Activated CD4-positive, alpha-beta T cell treated with anti-CD3 and anti-CD28 coated beads, Interleukin-2, Interleukin-6, amounts not matched to agents 100 ng/mL and 50 ng/mL, durations not matched to agents 16 hours and 8 hours (primary cell): Measurements from ENCODE around the gene MARCHF11.

Experiments used
- DNase-seq: peaks from one replicate; pipeline ENCODE4 v3.0.0-alpha.2; 2020

MARCHF11 gene

DNA sequence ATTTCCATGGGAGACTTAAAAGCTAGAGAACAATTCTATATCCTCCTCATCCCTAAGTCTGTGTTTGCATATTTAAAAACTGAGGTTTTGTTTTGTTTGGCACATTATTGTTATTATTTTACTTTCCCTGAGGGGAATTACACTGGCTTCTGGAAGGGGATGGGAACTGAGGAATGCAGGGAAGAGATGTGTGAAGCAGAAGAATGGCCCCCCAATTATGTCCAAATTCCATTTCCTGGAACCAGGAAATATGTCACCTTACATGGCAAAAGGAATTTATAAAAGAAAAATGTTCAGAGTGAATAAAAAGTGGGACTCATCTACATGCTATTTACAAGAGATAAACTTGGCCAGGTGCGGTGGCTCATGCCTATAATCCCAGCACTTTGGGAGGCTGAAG lies 129.8 kb downstream of the MARCHF11 start:
- no peak for DNase-seq

DNA sequence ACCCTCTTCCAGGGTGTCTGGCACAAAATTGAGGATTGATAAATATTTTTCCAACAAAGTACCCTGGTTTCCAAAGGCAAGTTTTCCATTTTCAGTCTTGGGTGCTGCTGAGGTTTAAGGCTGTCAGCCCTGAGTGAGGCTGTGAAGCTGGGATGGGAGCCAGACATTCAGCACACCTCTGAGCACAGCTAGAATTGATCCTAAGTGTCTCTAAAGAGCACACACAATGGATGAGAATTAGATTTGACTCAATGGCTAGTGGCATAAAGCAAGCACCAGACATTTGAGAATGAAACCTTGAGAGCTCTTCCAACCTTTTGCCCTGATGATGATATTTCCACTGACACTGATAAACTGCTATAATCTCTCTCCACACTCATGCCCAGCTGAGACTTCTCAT lies 131.5 kb downstream of the MARCHF11 start:
- no peak for DNase-seq

DNA sequence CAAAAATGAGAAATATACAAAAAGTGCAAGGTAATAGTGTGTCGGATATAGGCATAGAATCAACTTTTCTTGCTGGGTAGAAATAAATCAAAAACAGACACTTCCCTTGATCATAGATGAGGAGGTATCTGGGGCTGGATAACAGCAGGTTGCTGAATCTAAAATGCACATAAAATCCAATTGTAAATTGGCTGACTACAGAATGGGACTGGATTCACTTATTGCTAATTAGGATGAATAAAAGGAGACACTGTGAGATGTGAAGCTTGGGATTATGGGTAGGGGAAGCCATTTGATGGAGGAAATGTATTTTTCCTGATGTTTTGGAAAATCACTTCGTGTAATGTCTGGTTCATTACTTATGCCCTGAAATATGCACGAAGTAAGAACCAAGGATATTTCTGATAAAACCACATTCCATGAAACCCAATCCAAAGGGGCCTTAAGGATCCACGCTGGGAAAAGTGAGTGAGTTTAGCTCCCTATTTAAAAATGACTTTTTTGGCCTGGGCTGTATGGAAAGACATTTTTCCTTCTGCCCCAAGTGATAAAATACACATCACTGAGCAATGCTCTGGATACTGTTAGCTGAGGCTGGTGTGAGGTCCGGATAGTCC lies 136.1 kb downstream of the MARCHF11 start:
- DNase-seq: no peak

DNA sequence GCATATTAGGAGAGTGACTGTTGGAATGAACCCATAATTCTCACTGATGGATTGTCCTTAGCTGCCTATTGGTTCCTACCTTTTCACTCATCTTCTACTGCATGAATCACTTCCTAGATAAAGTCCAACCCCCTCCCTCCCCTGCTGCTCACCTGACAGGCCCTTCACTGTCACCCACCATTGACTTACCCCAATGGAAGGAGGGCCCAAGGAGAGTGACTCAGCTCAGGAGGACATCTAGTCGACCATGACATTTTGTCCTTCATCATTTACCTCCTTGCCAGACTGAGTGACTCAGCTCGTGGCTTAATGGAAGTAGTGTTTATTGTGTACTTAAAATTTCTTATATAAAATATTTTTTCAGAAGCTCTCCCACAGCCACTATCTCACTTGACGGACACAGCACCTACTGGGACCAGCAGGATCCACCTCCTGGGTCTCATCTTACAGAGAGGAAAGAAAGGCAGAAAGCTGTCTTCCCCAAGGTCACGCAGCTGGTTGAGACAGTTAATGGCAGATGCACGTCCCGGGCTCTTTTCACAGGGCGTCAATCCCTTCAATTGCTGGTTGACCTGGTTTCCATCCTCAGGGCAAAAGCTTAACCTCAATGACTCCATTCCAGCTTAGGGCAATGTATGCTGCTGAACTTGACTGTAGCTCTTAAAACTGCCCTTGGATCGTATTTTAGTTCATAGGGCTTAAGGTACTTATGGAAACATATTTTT lies 142.3 kb downstream of the MARCHF11 start:
- DNase-seq: no peak

DNA sequence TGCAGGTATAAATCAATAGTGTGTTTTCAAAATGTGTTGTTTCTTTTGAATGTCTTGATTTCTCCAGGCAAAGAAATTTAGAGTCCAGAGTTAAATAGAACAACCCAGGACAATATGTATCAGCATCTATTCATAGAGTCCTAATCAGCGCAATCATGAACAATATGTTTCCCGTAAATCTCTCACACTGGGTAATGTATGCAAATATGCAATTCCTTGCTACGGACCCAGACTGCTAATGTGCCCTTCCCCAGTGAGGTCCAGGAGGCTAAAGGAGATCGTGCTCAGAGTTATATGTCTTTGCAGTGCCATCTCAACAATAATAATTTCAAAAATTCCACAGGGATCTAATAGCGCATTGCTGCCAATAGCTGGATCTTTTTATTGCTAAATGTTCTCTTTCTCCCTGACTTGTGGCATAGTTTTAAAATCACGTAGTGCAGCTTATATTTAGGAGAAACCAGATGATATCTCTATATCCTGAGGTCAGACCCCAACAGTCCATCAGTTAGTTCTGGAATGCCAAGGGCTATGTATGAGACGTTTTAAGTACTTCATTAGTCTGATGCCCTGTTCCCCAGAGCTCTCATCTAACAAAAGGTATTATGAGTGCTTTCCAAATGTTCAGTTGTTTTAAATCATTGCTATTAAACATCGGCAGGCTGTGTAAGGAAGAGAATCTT lies 145.1 kb downstream of the MARCHF11 start:
- DNase-seq: no peak

DNA sequence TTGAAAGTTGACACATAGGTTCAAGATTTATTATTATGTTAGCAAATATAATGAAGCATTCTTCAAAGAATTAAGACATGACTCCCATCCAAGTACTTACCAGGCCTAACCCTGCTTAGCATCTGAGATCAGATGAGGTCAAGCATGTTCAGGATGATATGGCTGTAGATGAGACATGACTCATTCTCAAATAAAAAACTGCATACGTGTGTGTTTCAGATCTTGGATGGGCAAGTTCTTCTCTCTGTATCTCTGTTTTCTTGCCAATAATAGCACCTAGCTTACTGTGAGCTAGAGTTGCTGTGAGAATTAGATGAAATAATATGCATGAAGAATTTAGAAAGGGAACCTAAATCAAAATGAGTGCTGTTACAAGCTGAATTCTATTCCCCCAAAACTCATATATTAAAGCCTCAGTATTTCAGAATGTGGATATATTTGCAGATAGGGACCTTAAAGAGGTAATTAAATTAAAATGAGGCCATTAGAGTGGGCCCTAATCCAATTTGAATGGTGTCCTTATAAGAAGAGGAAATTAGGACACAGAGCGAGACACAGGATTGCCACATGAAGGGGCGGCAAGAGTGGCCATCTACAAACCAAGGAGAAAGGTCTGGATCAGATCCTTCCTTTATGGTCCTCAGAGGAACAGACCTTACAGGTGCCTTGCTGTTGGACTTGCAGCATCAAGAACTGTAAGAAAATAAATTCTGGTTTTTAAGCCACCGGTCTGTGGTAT lies 146.2 kb downstream of the MARCHF11 start:
- DNase-seq: no peak

DNA sequence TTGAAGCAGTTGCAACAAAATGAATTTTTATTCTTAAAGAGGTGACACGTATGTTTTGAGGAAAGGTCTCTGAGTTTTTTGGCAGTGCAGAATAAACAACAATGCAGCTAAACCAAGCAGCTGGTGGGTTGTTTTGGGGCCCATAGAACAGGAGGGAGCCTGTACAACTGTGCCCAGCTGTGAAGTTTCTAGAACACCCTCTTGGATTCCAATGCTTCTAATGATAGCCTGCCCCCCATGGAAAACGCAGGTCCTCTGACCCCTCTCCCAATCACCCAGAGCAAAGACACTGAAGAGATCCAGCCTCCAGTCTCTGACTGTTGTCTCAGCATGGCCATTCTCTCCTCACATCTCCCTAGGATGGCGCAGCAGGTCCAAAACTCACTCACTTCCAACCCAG lies 150.9 kb downstream of the MARCHF11 start:
- DNase-seq: no peak

DNA sequence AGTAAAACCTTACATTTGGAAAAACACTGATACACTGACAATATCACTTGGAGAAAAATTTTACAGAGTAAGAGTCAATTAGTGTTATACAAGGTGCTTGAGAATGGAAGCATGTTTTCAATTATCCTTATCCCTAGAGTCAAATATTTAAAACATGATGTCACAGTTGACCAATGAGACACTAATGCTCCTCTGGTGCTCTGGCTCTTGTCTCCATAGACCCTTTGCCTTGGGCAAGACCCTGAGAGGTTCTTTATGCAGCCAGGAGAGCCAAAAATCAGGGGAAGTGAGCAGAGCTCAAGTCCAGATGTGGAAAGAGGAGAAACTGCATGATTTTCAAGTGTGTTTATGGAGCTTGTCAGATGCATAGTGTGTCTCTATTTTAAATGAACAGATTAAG lies 153.9 kb downstream of the MARCHF11 start:
- no peak for DNase-seq

DNA sequence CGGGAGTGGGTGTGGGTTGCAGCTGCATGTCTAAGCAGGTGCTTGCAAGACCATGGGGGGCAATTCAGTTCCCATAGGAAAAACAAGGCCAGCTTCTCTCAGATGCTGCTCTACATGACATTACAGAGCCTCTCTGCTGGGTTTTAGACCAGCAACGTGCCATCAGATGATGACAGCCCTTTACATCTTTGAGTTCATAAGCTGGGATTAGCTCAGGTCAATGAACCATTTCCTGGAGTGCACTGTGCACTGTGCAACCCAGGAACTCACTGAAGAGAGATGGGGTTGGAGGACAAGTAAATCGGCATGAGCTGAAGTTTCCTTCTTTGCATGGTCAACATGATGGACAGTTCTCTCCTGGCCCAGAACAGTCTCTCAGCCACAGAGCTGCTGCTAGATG lies 160.6 kb downstream of the MARCHF11 start:
- DNase-seq: no peak

DNA sequence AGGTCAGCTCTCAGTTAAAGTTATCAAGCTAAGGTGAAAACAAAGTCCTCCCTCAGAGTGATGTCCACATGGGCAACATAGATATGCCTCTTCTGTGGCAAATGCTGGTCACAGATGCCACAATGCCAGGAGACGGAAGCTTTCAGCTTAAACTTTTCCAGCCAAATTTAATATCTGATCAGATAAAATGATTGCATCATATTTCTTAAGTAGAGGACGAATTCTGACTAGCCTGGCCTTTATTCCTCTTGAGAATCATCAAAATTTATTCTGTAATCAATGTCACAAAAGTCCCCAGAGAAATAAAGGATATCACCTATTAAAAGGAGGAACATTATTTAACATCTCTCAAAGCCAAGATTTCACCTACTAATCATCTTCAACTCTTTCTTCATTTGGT lies 161.9 kb downstream of the MARCHF11 start:
- DNase-seq: no peak
